Measurements from ENCODE around the gene CD33. TPM values are rescaled to one million over a fixed set of nuclear protein-coding genes. Genes with fewer than 3 reads are reported as not detected.
A peak's percentile ranks its signal among the peaks of the same experiment; 100 is the strongest.

The CD33 gene
- total RNA-seq, 2 experiments from 2014 or later: 2.3 to 4.0 TPM

DNA sequence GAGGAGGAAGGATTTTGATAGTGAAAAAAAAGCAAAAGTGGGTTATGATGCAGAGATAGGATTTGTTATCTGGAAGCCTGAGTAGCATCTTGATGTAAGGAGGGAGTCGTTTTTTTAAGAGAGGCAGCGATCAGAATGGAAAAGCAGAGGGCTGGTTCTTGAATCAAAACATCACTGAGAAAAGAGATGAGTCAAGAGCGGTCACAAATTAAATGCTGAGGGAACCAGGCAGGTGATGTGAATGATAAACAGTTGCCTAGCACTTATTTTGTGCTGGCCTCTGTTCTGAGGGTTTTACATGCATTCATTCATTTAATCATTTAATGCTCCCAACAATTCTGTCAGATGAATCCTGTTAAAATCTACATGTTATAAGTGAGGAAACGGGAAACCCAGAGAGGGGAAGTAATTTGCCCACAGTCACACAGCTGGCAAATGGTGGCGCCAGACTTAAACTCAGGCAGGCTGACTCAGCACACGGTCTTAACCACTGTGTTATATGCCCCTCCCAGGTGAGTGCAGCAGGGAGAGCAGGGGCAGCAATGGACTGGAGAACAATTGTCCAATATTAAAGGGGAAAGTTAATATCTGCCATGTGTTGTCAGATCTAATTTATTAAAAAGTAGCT lies 47.4 kb downstream of the CD33 start:
- DNase-seq: peak; percentile 42
- no peaks in the 10 kb centered on the region for H3K36me3 Mint-ChIP-seq (ENCODE audit: low read depth)
- no peak overlapping the region for H3K4me3 Mint-ChIP-seq
- H3K27ac Mint-ChIP-seq: no peak overlapping the region
- POLR2A ChIA-PET: no interaction called here
- no peaks in the 10 kb centered on the region for H3K9me3 Mint-ChIP-seq (ENCODE audit: insufficient read depth)
- ATAC-seq: peak; percentile 49
- CTCF ChIA-PET: no interaction called here
- H3K4me1 Mint-ChIP-seq (ENCODE audit: low read depth): peaks cover 15% of the 10 kb centered on the region
- peaks cover 28% of the 10 kb centered on the region for H3K27me3 Mint-ChIP-seq (ENCODE audit: low read depth)

GRCh38 chr19:51274049-51274770 lies 49.3 kb downstream of the CD33 start:
- CTCF ChIA-PET: interaction anchor here (0.9 kb wide), 1 partner anchor 14 kb away, joined by 3 read pairs; no protein-coding TSS in a partner anchor
- Mint-ChIP-seq H3K4me3 (no peak overlapping the region), H3K27ac (no peak overlapping the region), H3K4me1 (ENCODE audit: low read depth) (peaks cover 15% of the 10 kb centered on the region), H3K36me3 (ENCODE audit: low read depth) (no peaks in the 10 kb centered on the region), H3K27me3 (ENCODE audit: low read depth) (peaks cover 34% of the 10 kb centered on the region), H3K9me3 (ENCODE audit: insufficient read depth) (no peaks in the 10 kb centered on the region)
- POLR2A ChIA-PET: no interaction called here
- no peak for DNase-seq
- no peak for ATAC-seq

- no peak overlapping the region for H3K4me3 Mint-ChIP-seq
- no peaks in the 10 kb centered on the region for H3K36me3 Mint-ChIP-seq (ENCODE audit: low read depth)
- H3K9me3 Mint-ChIP-seq (ENCODE audit: insufficient read depth): no peaks in the 10 kb centered on the region
- peaks cover 9% of the 10 kb centered on the region for H3K4me1 Mint-ChIP-seq (ENCODE audit: low read depth)
- ATAC-seq (no peak), DNase-seq (no peak)
- H3K27ac Mint-ChIP-seq: no peak overlapping the region
- CTCF ChIA-PET: no interaction called here
- peaks cover 25% of the 10 kb centered on the region for H3K27me3 Mint-ChIP-seq (ENCODE audit: low read depth)
- POLR2A ChIA-PET: no interaction called here
These were observed 52.2 kb downstream of the CD33 start for GRCh38 chr19:51277112-51277511.

GRCh38 chr19:51282335-51282734 lies 57.5 kb downstream of the CD33 start:
- ATAC-seq (no peak), DNase-seq (no peak)
- peaks cover 24% of the 10 kb centered on the region for H3K27me3 Mint-ChIP-seq (ENCODE audit: low read depth)
- no peak overlapping the region for H3K27ac Mint-ChIP-seq
- no peaks in the 10 kb centered on the region for H3K9me3 Mint-ChIP-seq (ENCODE audit: insufficient read depth)
- H3K4me1 Mint-ChIP-seq (ENCODE audit: low read depth): no peaks in the 10 kb centered on the region
- ChIA-PET CTCF (interaction anchor here (0.8 kb wide), 1 partner anchor 83 kb away, joined by 3 read pairs; no protein-coding TSS in a partner anchor), POLR2A (no interaction called here)
- H3K4me3 Mint-ChIP-seq: no peak overlapping the region
- no peaks in the 10 kb centered on the region for H3K36me3 Mint-ChIP-seq (ENCODE audit: low read depth)

- no peak for ATAC-seq
- CTCF ChIA-PET: no interaction called here
These were observed 60.8 kb downstream of the CD33 start for GRCh38 chr19:51285682-51286081.

More at GRCh38 chr19:51285682-51286081, 60.8 kb downstream of the CD33 start:
- Mint-ChIP-seq H3K4me1 (ENCODE audit: low read depth) (no peaks in the 10 kb centered on the region), H3K27ac (no peak overlapping the region), H3K9me3 (ENCODE audit: insufficient read depth) (no peaks in the 10 kb centered on the region), H3K4me3 (no peak overlapping the region), H3K27me3 (ENCODE audit: low read depth) (peaks cover 16% of the 10 kb centered on the region), H3K36me3 (ENCODE audit: low read depth) (no peaks in the 10 kb centered on the region)
- POLR2A ChIA-PET: no interaction called here
- DNase-seq: no peak

Small RNA genes lying within 50 kb of the gene (microRNA-seq; reads per million reads assigned to microRNA genes)
- not detected for gene MIR8074

Other genes starting within 250 kb of the CD33 start
- gene KLK7, start 241.2 kb upstream of the CD33 start, total RNA-seq: not detected
- gene KLK8, start 223.5 kb upstream of the CD33 start, total RNA-seq: not detected
- gene KLK10, start 205.4 kb upstream of the CD33 start, total RNA-seq: not detected
- not detected for gene KLK11, start 198.5 kb upstream of the CD33 start, total RNA-seq
- gene KLK12, start 190.1 kb upstream of the CD33 start, total RNA-seq: not detected
- not detected for gene KLK13, start 160.0 kb upstream of the CD33 start, total RNA-seq
- gene KLK14, start 142.2 kb upstream of the CD33 start, total RNA-seq: under 1 TPM in 1 of 2 experiments, not detected in 1; 0.57 TPM
- 1 to 10 TPM; 8.7 to 10.0 TPM for gene CTU1, start 116.7 kb upstream of the CD33 start, total RNA-seq
- gene SIGLEC9, start 100.2 kb upstream of the CD33 start, total RNA-seq: under 1 TPM; 0.58 to 0.60 TPM
- gene SIGLEC7, start 82.8 kb upstream of the CD33 start, total RNA-seq: not detected
- not detected for gene SIGLECL1, start 26.0 kb downstream of the CD33 start, total RNA-seq
- gene IGLON5, start 86.6 kb downstream of the CD33 start, total RNA-seq: not detected
- 1 to 10 TPM; 1.8 to 2.0 TPM for gene VSIG10L, start 117.1 kb downstream of the CD33 start, total RNA-seq
- 100 to 1,000 TPM; 137 to 141 TPM for gene ETFB, start 141.3 kb downstream of the CD33 start, total RNA-seq
- 1 to 10 TPM; 8.5 to 10.0 TPM for gene CLDND2, start 143.9 kb downstream of the CD33 start, total RNA-seq
- 100 to 1,000 TPM; 401 to 410 TPM for gene NKG7, start 147.6 kb downstream of the CD33 start, total RNA-seq
- gene LIM2, start 162.9 kb downstream of the CD33 start, total RNA-seq: not detected
- gene C19orf84, start 165.5 kb downstream of the CD33 start, total RNA-seq: not detected
- under 1 TPM; 0.83 to 0.92 TPM for gene SIGLEC10, start 192.6 kb downstream of the CD33 start, total RNA-seq
- gene SIGLEC8, start 233.4 kb downstream of the CD33 start, total RNA-seq: not detected

All from activated CD8-positive, alpha-beta T cell treated with anti-CD3 and anti-CD28 coated beads, Interleukin-2, amount 10 ng/mL, durations not matched to agents 7 days and 5 days (primary cell).